NCI-H446 treated with DMSO at 0.1 percent for 48 hours (cell line): ENCODE data around the gene MYO1H.
A peak's percentile ranks its signal among the peaks of the same experiment; 100 is the strongest.

Experiments
- DNase-seq: peaks from one replicate; lab custom pipeline; 2025; lab: John Stamatoyannopoulos, UW

MYO1H gene

DNA sequence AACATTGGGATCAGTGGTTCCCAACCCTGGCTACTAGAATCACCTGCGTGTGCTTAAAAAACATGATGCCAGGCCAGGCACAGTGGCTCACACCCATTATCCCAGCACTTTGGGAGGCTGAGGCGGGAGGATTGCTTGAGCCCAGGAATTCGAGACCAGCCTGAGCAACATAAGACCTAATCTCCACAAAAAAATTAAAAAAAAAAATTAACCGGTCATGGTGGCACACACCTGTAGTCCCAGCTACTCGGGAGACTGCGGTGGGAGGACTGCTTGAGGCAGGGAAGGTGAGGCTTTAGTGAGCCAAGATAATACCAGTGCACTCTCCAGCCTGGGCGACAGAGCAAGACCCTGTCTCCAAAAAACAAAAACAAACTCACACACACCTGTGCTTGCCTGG is 127.4 kb downstream of the MYO1H start:
- DNase-seq, result no peak

DNA sequence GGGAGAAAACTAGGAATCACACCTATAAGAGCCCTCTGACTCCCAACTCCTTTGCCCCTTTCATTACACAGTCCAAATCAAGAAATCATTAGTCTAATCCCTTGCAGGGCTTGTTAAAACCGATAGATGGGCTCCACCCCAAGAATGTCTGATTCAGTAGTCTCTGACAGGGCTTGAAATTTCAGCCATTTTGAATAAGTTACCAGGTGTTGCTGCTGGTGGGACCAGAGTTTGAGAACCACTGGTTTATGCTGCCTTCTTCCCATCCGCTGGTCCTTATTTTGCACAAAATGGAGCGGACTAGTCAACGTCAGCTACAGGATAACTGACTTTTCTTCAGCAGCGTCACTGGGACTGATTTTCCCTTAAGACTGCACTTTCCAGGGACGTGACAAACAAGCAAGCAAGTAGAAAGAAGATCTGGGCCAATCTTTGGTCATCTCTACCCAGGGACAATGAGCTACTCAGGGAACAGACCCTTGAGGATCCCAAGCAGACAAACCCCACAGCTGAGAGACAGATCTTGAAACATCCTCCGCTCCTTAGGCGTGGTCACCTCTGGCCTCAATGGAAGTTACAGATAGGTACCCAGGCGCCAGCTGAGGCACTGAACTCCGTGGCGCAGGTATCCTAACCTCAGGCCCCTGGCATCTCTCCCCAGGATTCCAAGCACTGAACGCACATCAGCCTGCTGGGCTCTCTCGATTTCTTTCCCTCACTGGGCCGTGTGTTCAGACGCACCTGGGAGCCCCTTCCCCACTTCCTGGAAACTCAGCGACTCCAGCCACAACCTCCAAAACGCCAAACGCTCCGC is 128.5 kb downstream of the MYO1H start:
- DNase-seq, result no peak

DNA sequence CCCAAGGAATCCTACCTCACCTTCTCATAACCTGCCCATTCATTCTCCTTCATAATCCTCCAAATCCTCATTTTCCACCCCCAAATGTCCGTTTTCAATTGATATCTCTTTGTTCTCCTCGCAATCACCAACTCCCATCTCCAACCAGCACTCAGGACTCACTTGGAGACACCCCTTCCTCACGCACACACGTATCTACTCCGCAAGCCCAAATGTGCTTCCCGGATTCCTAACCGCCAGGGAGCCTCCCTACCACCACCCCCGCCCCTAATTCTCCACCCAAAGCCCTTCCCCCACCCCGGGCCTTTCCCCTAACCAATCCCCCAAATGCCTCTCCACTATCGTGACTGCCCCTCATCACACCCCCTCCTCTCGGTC is 129.1 kb downstream of the MYO1H start:
- DNase-seq, result no peak

- peak; percentile 68 for DNase-seq
These were observed 129.7 kb downstream of the MYO1H start, which contains the start of the genes KCTD10 and UBE3B for GRCh38 chr12:109477185-109477962. KCTD10 (minus strand) TSS chr12:109477300; CDS start chr12:109477262, 38 bp downstream. UBE3B (plus strand) TSS chr12:109477634; CDS start chr12:109483552, 5,918 bp downstream.

- DNase-seq, result no peak
These were observed 130.2 kb downstream of the MYO1H start for GRCh38 chr12:109477963-109478315.

- no peak for DNase-seq
These were observed 132.1 kb downstream of the MYO1H start for GRCh38 chr12:109479761-109480160.

GRCh38 chr12:109480356-109480755 is 132.7 kb downstream of the MYO1H start:
- no peak for DNase-seq

- DNase-seq, result no peak
These were observed 134.2 kb downstream of the MYO1H start for GRCh38 chr12:109481863-109482262.

- no peak for DNase-seq
These were observed 134.8 kb downstream of the MYO1H start for GRCh38 chr12:109482491-109482890.

DNA sequence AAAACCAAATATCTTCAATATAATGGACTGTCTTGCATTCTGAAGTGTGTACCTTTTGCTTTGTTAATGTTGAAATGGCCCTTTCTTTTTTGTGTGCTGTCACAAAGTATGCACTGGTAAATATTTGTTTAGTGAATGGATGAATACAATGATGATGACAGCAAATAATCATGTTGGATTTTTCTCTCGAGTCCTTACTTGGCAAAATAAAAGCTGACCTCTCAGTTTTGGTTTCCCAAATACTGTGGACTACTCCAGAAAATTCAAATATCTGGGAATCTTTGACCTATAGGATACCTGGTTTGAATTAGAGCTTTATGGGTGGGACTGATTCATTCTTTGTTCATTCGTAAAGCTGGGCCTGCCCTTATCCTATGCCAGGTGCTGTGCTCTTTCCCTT is 135.2 kb downstream of the MYO1H start:
- DNase-seq, result no peak

DNA sequence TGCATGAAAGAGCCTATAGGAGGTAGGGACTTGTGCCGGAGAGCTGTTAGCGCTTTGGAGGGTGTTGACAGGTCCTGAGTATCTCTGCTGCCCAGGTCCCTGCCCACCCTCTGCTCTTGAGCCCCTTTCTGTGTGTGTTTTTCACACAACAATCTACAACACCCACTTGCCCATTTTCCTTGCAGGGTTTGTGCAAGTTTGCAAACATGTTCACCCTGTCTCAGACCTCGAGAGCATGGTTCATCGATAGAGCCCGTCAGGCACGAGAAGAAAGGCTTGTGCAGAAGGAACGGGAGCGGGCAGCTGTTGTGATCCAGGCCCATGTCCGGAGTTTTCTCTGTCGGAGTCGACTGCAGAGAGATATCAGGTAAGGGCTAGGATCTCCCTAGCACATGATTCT is 135.6 kb downstream of the MYO1H start:
- no peak for DNase-seq

DNA sequence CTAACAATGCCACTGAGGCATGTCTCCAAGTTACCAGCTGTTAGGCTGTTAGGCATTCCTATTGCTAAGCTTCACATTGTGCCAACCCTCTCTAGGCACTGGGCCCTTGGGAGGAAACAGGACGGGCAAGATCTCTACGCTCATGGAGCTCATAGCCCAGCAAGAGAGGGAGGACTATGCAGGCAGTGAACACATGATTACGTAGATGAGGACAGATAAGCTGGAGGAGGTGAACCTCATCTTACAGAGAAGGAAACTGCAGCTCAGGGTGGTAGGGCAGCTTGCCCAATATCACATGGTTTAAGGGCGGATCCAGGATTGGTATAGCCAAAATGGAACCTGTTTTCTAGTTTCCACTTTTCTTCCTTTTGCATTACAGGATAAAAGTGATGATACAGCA is 137.5 kb downstream of the MYO1H start:
- no peak for DNase-seq

GRCh38 chr12:109487181-109488050 is 139.7 kb downstream of the MYO1H start:
- no peak for DNase-seq

- no peak for DNase-seq
These were observed 140.5 kb downstream of the MYO1H start for GRCh38 chr12:109488051-109488665.

GRCh38 chr12:109489016-109489954 is 141.6 kb downstream of the MYO1H start:
- DNase-seq, result no peak

DNA sequence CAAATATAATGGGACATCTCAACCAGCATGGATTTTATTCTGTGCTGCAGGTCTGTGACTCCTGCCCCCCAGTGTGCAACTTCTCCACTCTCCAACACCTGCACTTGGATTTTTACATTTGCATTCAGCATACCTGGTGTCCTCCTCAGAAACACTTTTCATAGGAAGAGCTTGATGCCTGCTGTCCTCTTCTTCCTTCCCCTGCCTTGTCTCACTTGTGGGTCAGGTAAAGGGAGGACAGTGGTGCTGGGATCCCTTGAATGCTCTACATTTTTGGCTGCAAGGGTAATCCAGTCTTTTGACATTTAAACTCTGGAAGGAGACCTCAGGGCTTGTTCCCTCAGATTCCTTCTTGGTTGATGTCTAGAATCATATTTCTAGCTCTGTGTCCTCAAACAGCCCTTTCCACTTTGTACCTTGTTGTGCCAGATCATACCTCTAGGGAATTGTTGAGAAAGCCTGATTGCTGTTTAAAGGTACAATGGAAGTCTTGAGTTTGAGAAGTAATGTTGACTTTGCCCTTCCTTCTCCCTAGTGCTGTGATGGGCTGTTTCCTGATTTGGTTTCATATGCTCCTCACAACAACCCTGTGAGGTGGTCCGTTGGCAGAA is 142.4 kb downstream of the MYO1H start:
- no peak for DNase-seq

GRCh38 chr12:109491671-109492070 is 144.0 kb downstream of the MYO1H start:
- no peak for DNase-seq

- DNase-seq, result no peak
These were observed 144.7 kb downstream of the MYO1H start for GRCh38 chr12:109492371-109492770.

- DNase-seq, result no peak
These were observed 145.4 kb downstream of the MYO1H start for GRCh38 chr12:109493090-109493489.

GRCh38 chr12:109493938-109494337 is 146.2 kb downstream of the MYO1H start:
- DNase-seq, result no peak
